Endothelial cell of umbilical vein (primary cell): ENCODE measurements around the gene KLF13.

Experiments
- CTCF ChIP-seq, 2 donors: IDR thresholded peaks; 1 replicate in 1 of 2; 2 replicates in 1 of 2; pipeline ENCODE4 v1.5.1; 2011; ENCODE audit warnings: low read length in 2 of 2, mild to moderate bottlenecking in 2 of 2, moderate library complexity in 2 of 2, control low read depth in 1 of 2, inconsistent platforms in 1 of 2, low read depth in 1 of 2; ENCODE audit not compliant: insufficient read depth in 1 of 2; ENCODE audit errors: extremely low read depth in 1 of 2
- EZH2 ChIP-seq: IDR thresholded peaks from 2 replicates; pipeline ENCODE4 v1.6.1; 2012; ENCODE audit warnings: borderline replicate concordance, low read depth, mild to moderate bottlenecking, moderate library complexity, low read length, inconsistent platforms; ENCODE audit not compliant: severe bottlenecking

DNA sequence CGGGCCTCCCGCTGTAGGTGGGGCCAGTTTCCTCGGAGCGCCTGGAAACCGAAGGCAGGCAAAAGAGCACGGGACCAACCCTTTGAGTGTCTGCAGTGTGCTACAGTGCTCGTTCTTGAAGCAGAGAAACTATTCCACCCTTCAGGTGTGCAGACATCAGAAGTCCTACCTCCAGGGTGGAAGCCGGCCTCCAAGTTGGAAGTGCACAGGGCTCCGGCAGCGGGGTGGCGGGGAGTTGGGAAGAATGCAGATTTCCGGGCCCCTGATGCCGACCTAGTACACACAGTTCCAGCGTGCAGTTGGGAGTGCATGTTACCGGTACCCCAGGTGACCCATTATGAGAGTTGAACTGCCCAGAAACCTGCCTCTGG, 3.0 kb downstream of the KLF13 start:
- TF ChIP-seq CTCF (IDR thresholded peaks at IDR 0.05; ENCODE audit: extremely low read depth in 1 of 2, insufficient read depth in 1 of 2, low read depth in 1 of 2, low read length in 2 of 2) (no peak), EZH2 (no peak)
